ENCODE results near the gene SLC1A1.

Gene SLC1A1

GRCh38 chr9:4574657-4575243 lies 84.5 kb downstream of the SLC1A1 start:
- H3K4me2 ChIP-seq (ENCODE audit: insufficient read depth, low read length) = no peak overlapping the region
- no peak for ATAC-seq (ENCODE audit: insufficient read depth, low read depth)

GRCh38 chr9:4575997-4576396 lies 85.7 kb downstream of the SLC1A1 start:
- Histone ChIP-seq H3K4me2 (ENCODE audit: insufficient read depth, low read length) (no peak overlapping the region), H2AFZ (ENCODE audit: low read depth, low read length) (no peak overlapping the region), H3K9me3 (ENCODE audit: insufficient read depth, low read length, severe bottlenecking) (no peaks in the 10 kb centered on the region), H3K4me1 (ENCODE audit: insufficient read depth, low read length) (no peaks in the 10 kb centered on the region), H3K27ac (ENCODE audit: low read length) (no peak overlapping the region), H3K27me3 (ENCODE audit: insufficient read depth, low read length, poor library complexity) (no peaks in the 10 kb centered on the region), H3K9ac (ENCODE audit: low read depth, low read length) (no peak overlapping the region), H3K36me3 (ENCODE audit: insufficient read depth, low read length) (no peaks in the 10 kb centered on the region), H4K20me1 (ENCODE audit: insufficient read depth, low read length) (no peaks in the 10 kb centered on the region), H3K79me2 (ENCODE audit: insufficient read depth, low read length) (no peaks in the 10 kb centered on the region), H3K4me3 (ENCODE audit: low read depth in 1 of 2, low read length in 2 of 2) (no peak overlapping the region)
- ATAC-seq (ENCODE audit: insufficient read depth, low read depth) (no peak), DNase-seq (no peak)
- no peak for TF ChIP-seq CTCF (IDR thresholded peaks at IDR 0.05; ENCODE audit: borderline replicate concordance, extremely low read depth, low read length, poor library complexity, severe bottlenecking)
- TF ChIP-seq EZH2 (IDR thresholded peaks at IDR 0.05; ENCODE audit: borderline replicate concordance, low read depth, low read length, severe bottlenecking) = no peak

More at GRCh38 chr9:4574657-4575243, 84.5 kb downstream of the SLC1A1 start:
- Histone ChIP-seq H3K79me2 (ENCODE audit: insufficient read depth, low read length) (no peaks in the 10 kb centered on the region), H4K20me1 (ENCODE audit: insufficient read depth, low read length) (no peaks in the 10 kb centered on the region), H3K9me3 (ENCODE audit: insufficient read depth, low read length, severe bottlenecking) (no peaks in the 10 kb centered on the region), H3K4me3 (ENCODE audit: low read depth in 1 of 2, low read length in 2 of 2) (no peak overlapping the region), H3K27me3 (ENCODE audit: insufficient read depth, low read length, poor library complexity) (no peaks in the 10 kb centered on the region), H3K27ac (ENCODE audit: low read length) (no peak overlapping the region), H3K4me1 (ENCODE audit: insufficient read depth, low read length) (no peaks in the 10 kb centered on the region), H3K9ac (ENCODE audit: low read depth, low read length) (no peak overlapping the region), H2AFZ (ENCODE audit: low read depth, low read length) (no peak overlapping the region), H3K36me3 (ENCODE audit: insufficient read depth, low read length) (no peaks in the 10 kb centered on the region)
- TF ChIP-seq EZH2 (IDR thresholded peaks at IDR 0.05; ENCODE audit: borderline replicate concordance, low read depth, low read length, severe bottlenecking) (no peak), CTCF (IDR thresholded peaks at IDR 0.05; ENCODE audit: borderline replicate concordance, extremely low read depth, low read length, poor library complexity, severe bottlenecking) (no peak)
- DNase-seq = no peak

- DNase-seq = no peak
- TF ChIP-seq CTCF (IDR thresholded peaks at IDR 0.05; ENCODE audit: borderline replicate concordance, extremely low read depth, low read length, poor library complexity, severe bottlenecking) (no peak), EZH2 (IDR thresholded peaks at IDR 0.05; ENCODE audit: borderline replicate concordance, low read depth, low read length, severe bottlenecking) (no peak)
- no peak for ATAC-seq (ENCODE audit: insufficient read depth, low read depth)
- Histone ChIP-seq H2AFZ (ENCODE audit: low read depth, low read length) (no peak overlapping the region), H3K9me3 (ENCODE audit: insufficient read depth, low read length, severe bottlenecking) (no peaks in the 10 kb centered on the region), H3K9ac (ENCODE audit: low read depth, low read length) (no peak overlapping the region), H3K79me2 (ENCODE audit: insufficient read depth, low read length) (no peaks in the 10 kb centered on the region), H3K4me1 (ENCODE audit: insufficient read depth, low read length) (no peaks in the 10 kb centered on the region), H3K27me3 (ENCODE audit: insufficient read depth, low read length, poor library complexity) (no peaks in the 10 kb centered on the region), H3K27ac (ENCODE audit: low read length) (no peak overlapping the region), H3K36me3 (ENCODE audit: insufficient read depth, low read length) (no peaks in the 10 kb centered on the region), H4K20me1 (ENCODE audit: insufficient read depth, low read length) (no peaks in the 10 kb centered on the region), H3K4me2 (ENCODE audit: insufficient read depth, low read length) (no peak overlapping the region), H3K4me3 (ENCODE audit: low read depth in 1 of 2, low read length in 2 of 2) (no peak overlapping the region)
Measured at GRCh38 chr9:4576448-4576847, 86.2 kb downstream of the SLC1A1 start.
